K562 (cell line): Measurements from ENCODE around the gene PLAC8L1. TPM values are rescaled to one million over a fixed set of nuclear protein-coding genes. Genes with fewer than 3 reads are reported as not detected.

Experiments
- ATAC-seq: fragments of 200-7000 bp; cut with Tn5 transposase; 3 replicates; pipeline ENCODE4 v1.9.1; 2020; ENCODE audit warnings: moderate library complexity
- BruUV-seq: library from RNA; stranded (reverse); fragments of 400-500 nt; replicated peaks from 2 replicates; lab custom pipeline; 2021; lab: Mats Ljungman, UMichigan
- CTCF ChIA-PET: fragments of 300-600 bp; formaldehyde crosslinking; extraction: SDS; loops from one replicate; lab custom pipeline; 2021; ENCODE audit warnings: low intra/inter-chr PET ratio; lab: Yijun Ruan, JAX
- POLR2A ChIA-PET: fragments of 300-600, 350-650 bp; sonication (Branson Sonifier 250); formaldehyde crosslinking; extraction: SDS; loops from one replicate; lab custom pipeline; 2021; ENCODE audit warnings: antibody characterized with exemption, inconsistent platforms; lab: Yijun Ruan, JAX
- DNase-seq, 4 experiments: peaks; one replicate each; pipeline versions ENCODE4 v3.0.0 to v3.0.0-alpha.2; 2011 to 2018; ENCODE audit warnings: low spot score in 3 of 4, mixed read lengths in 3 of 4; ENCODE audit errors: extremely low read depth in 1 of 4
- FAIRE-seq: peaks from 2 replicates; lab custom pipeline; 2011; peaks lifted over from hg19 to GRCh38; lab: Jason Lieb, UNC
- H2AFZ ChIP-seq: 2 replicates; pipeline ENCODE4 v1.6.0; 2011; ENCODE audit warnings: low read depth, low read length, control low read depth, inconsistent platforms
- H3K27ac ChIP-seq: fragments of 200-600 bp; 3 replicates; pipeline ENCODE4 v1.8.0; 2011; ENCODE audit warnings: low read depth, mild to moderate bottlenecking, control low read depth, inconsistent platforms, low read length, moderate library complexity, mixed read lengths; ENCODE audit errors: extremely low read depth
- H3K27me3 ChIP-seq, 2 experiments: fragments of 300-600 bp in 1 of 2; 2 replicates in 1 of 2; 3 replicates in 1 of 2; pipeline versions ENCODE4 v1.6.0 to v1.8.0; 2011; ENCODE audit warnings: inconsistent platforms in 2 of 2, low read length in 2 of 2, mild to moderate bottlenecking in 1 of 2, mixed read lengths in 1 of 2, moderate library complexity in 1 of 2; ENCODE audit not compliant: control insufficient read depth in 2 of 2, insufficient read depth in 2 of 2
- H3K36me3 ChIP-seq: fragments of 300-600 bp; 3 replicates; pipeline ENCODE4 v1.8.0; 2011; ENCODE audit warnings: mild to moderate bottlenecking, low read length, inconsistent platforms; ENCODE audit not compliant: control insufficient read depth, insufficient read depth
- H3K4me1 ChIP-seq, 2 experiments: fragments of 200-600 bp in 1 of 2; replicated peaks in 1 of 2; 2 replicates in 1 of 2; 3 replicates in 1 of 2; pipeline versions ENCODE4 v1.5.1 to v1.8.0; 2011; ENCODE audit warnings: inconsistent platforms in 2 of 2, low read length in 2 of 2, mild to moderate bottlenecking in 1 of 2, mixed read lengths in 1 of 2, moderate library complexity in 1 of 2; ENCODE audit not compliant: control insufficient read depth in 2 of 2, insufficient read depth in 2 of 2
- H3K4me2 ChIP-seq: 2 replicates; pipeline ENCODE4 v1.6.1; 2011; ENCODE audit warnings: low read length, control low read depth, inconsistent platforms, mixed read lengths; ENCODE audit not compliant: insufficient read depth
- H3K4me3 ChIP-seq: fragments of 200-600 bp; sonication (generic), shearing (Covaris generic); 2 replicates; pipeline ENCODE4 v1.5.1; 2016; ENCODE audit warnings: control low read depth, inconsistent platforms
- H3K79me2 ChIP-seq: fragments of 200-600 bp; 3 replicates; pipeline ENCODE4 v1.8.0; 2011; ENCODE audit warnings: low read length, inconsistent platforms; ENCODE audit not compliant: control insufficient read depth, insufficient read depth
- H3K9ac ChIP-seq, 2 experiments: 2 replicates each; pipeline versions ENCODE4 v1.6.0 to v1.6.1; 2011; ENCODE audit warnings: low read depth in 2 of 2, low read length in 2 of 2, control low read depth in 1 of 2, inconsistent platforms in 1 of 2, mild to moderate bottlenecking in 1 of 2, mixed read lengths in 1 of 2; ENCODE audit not compliant: insufficient read depth in 1 of 2
- H3K9me1 ChIP-seq: one replicate; pipeline ENCODE4 v1.6.0; 2011; ENCODE audit warnings: inconsistent platforms, mild to moderate bottlenecking, low read length, moderate library complexity; ENCODE audit not compliant: control insufficient read depth, insufficient read depth
- H3K9me3 ChIP-seq: replicated peaks from 2 replicates; pipeline ENCODE4 v1.5.1; 2011; ENCODE audit warnings: low read depth, low read length, inconsistent platforms; ENCODE audit not compliant: control insufficient read depth, insufficient read depth
- H4K20me1 ChIP-seq: replicated peaks from 2 replicates; pipeline ENCODE4 v1.6.1; 2011; ENCODE audit warnings: low read length, inconsistent platforms, mixed read lengths; ENCODE audit not compliant: control insufficient read depth, insufficient read depth
- ARID1B ChIP-seq: fragments of 450-650 bp; IDR thresholded peaks from 2 replicates; pipeline ENCODE4 v1.6.1; 2016; ENCODE audit warnings: antibody characterized with exemption, mild to moderate bottlenecking, inconsistent platforms
- BDP1 ChIP-seq: IDR thresholded peaks from 3 replicates; pipeline ENCODE4 v1.6.1; 2011; ENCODE audit not compliant: insufficient read length, insufficient read depth
- CC2D1A ChIP-seq: fragments of 450-650 bp; IDR thresholded peaks from 2 replicates; pipeline ENCODE4 v1.6.1; 2017; ENCODE audit warnings: mild to moderate bottlenecking
- ETV6 ChIP-seq, 3 experiments: fragments of 150-350 bp in 1 of 3; sonication (generic) in 1 of 3; formaldehyde crosslinking in 1 of 3; IDR thresholded peaks; 2 replicates each; pipeline versions ENCODE4 v1.6.1 to v1.8.0; 2014 to 2022; ENCODE audit warnings: borderline replicate concordance in 2 of 3, low read depth in 2 of 3, antibody characterized with exemption in 1 of 3, low read length in 1 of 3, mild to moderate bottlenecking in 1 of 3, missing genetic modification reagents in 1 of 3
- GMEB1 ChIP-seq: fragments of 250-450 bp; sonication (Bioruptor Pico); IDR thresholded peaks from 2 replicates; pipeline ENCODE4 v1.4.0; 2020; ENCODE audit warnings: mild to moderate bottlenecking
- HES1 ChIP-seq: fragments of 450-650 bp; IDR thresholded peaks from 2 replicates; pipeline ENCODE4 v1.6.1; 2016; ENCODE audit warnings: low read depth, mild to moderate bottlenecking, moderate library complexity
- KHSRP ChIP-seq: fragments of 450-650 bp; IDR thresholded peaks from 2 replicates; pipeline ENCODE4 v1.6.1; 2017
- RBBP5 ChIP-seq: fragments of 200-600 bp; sonication (generic); IDR thresholded peaks from 2 replicates; pipeline ENCODE4 v1.6.1; 2012; ENCODE audit warnings: borderline replicate concordance, mild to moderate bottlenecking, low read length, control low read depth, inconsistent platforms; ENCODE audit not compliant: insufficient read depth, poor library complexity, severe bottlenecking
- SAP30 ChIP-seq: fragments of 200-600 bp; sonication (generic); IDR thresholded peaks from 2 replicates; pipeline ENCODE4 v1.6.1; 2012; ENCODE audit warnings: borderline replicate concordance, low read depth, mild to moderate bottlenecking, moderate library complexity, low read length, control low read depth, inconsistent platforms; ENCODE audit not compliant: insufficient read depth, poor library complexity, severe bottlenecking
- SIRT6 ChIP-seq: IDR thresholded peaks from one replicate; pipeline ENCODE4 v1.6.1; 2012; ENCODE audit warnings: low read depth, mild to moderate bottlenecking, control low read depth, inconsistent platforms, low read length, moderate library complexity
- SMC3 ChIP-seq: conservative IDR thresholded peaks from 2 replicates; pipeline ENCODE4 v1.6.1; 2011; ENCODE audit warnings: low read depth, low read length, improper control_type of control experiment; ENCODE audit not compliant: insufficient read depth
- SPI1 ChIP-seq: IDR thresholded peaks from 2 replicates; pipeline ENCODE4 v1.6.1; 2011; ENCODE audit warnings: low read depth, low read length, control low read depth, borderline replicate concordance
- TBL1XR1 ChIP-seq, 2 experiments: IDR thresholded peaks; 2 replicates each; pipeline ENCODE4 v1.6.1; 2012; ENCODE audit warnings: improper control_type of control experiment in 2 of 2, low read length in 2 of 2, mild to moderate bottlenecking in 1 of 2
- TGIF2 ChIP-seq: sonication (generic); formaldehyde crosslinking; IDR thresholded peaks from 2 replicates; pipeline ENCODE4 v1.8.1; 2022; ENCODE audit warnings: mild to moderate bottlenecking, missing genetic modification reagents, moderate library complexity
- ZFP36 ChIP-seq: fragments of 150-350 bp; IDR thresholded peaks from 2 replicates; pipeline ENCODE4 v1.6.1; 2018; ENCODE audit warnings: low read length, low read depth; ENCODE audit not compliant: partially characterized antibody
- ZNF175 ChIP-seq: fragments of 200-800 bp; sonication (Bioruptor generic); IDR thresholded peaks from 2 replicates; pipeline ENCODE4 v1.6.1; 2016; ENCODE audit warnings: low read depth, mild to moderate bottlenecking, missing genetic modification characterization, missing compliant biosample characterization
- ZNF778 ChIP-seq: fragments of 450-650 bp; formaldehyde crosslinking; IDR thresholded peaks from 2 replicates; pipeline ENCODE4 v1.4.0; 2020; ENCODE audit warnings: mild to moderate bottlenecking, moderate library complexity
- WGBS: fragments of 100-300 bp; shearing (Covaris generic); methylation state at CpG from one replicate; pipeline ENCODE4 v1.1.6; 2016; ENCODE audit warnings: low coverage, mixed read lengths; ENCODE audit not compliant: insufficient coverage; ENCODE audit errors: missing lambda C conversion rate; 5-methylcytosine and 5-hydroxymethylcytosine counted together
- in situ Hi-C: fragments of 300-500 bp; cut with MboI; formaldehyde crosslinking; loops from 4 replicates; pipeline ENCODE4 v1.15.0; 2018; ENCODE audit warnings: inconsistent platforms, mixed read lengths
- intact Hi-C: fragments of 100-400 bp; cut with micrococcal nuclease; formaldehyde crosslinking; loops from 2 replicates; pipeline ENCODE4 v1.14.2; 2022
- polyA plus RNA-seq, 8 experiments: library from polyadenylated mRNA; depleted of rRNA in 4 of 8; stranded (reverse) in 5 of 8; unstranded in 3 of 8; fragments of >200 nt; fragmentation: Nextera tagmentation in 2 of 8; fragmentation: Illumina TruSeq in 1 of 8; extraction: Ambion mirVana in 2 of 8; extraction: Trizol in 1 of 8; gene quantifications; 2 replicates each; pipeline versions ENCODE4 v1.2.1 to v1.2.3, GENCODE V29; 2011 to 2014; ENCODE audit warnings: inconsistent platforms in 1 of 8, missing spikeins in 1 of 8
- total RNA-seq, 7 experiments: library from RNA; depleted of rRNA in 6 of 7; stranded (reverse); fragments of >200 nt in 6 of 7; fragmentation: Illumina TruSeq in 2 of 7; extraction: Trizol in 2 of 7; gene quantifications; 2 replicates each; pipeline versions ENCODE4 v1.2.1 to v1.2.3, GENCODE V29; 2011 to 2021; ENCODE audit warnings: low replicate concordance in 1 of 7

The PLAC8L1 gene
- total and polyA plus RNA-seq, 9 of the 15 experiments (the other 6 are each of a cell fraction or from before 2014, with no cell fraction given): 0.10 to 0.43 (median 0.26) TPM; not detected in 3

DNA sequence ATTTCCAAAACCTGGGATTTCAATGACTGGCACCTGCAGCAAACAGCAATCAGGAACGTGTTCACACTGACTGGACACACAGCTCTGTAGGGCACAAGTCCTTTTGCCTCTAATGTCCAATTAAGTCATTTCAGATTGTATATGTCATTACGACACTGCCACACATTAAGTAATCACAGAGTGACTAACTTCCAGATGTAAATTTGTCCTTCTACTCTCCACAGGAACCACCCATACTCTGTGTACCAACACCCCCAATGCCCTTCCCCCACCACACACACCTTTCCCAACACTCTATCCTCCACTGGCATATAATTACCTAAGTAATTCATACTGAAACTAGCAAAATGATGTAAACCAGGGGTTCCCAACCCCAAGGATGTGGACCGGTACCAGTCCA is 46.6 kb upstream of the PLAC8L1 start:
- Histone ChIP-seq H3K79me2 (no peaks in the 10 kb centered on the region; the same call in 2 of the 3 replicates), H3K27me3 (no peaks in the 10 kb centered on the region), H4K20me1 (no peaks in the 10 kb centered on the region), H3K4me3 (no peak overlapping the region), H3K4me2 (no peak overlapping the region), H2AFZ (no peak overlapping the region), H3K36me3 (peaks cover 90% of the 10 kb centered on the region), H3K9ac (no peak overlapping the region), H3K9me3 (no peaks in the 10 kb centered on the region), H3K9me1 (no peaks in the 10 kb centered on the region), H3K4me1 (no peaks in the 10 kb centered on the region), H3K27ac (no peak overlapping the region)
- intact Hi-C loops (no loop called here), in situ Hi-C loops (no loop called here)
- no TSS peak for BruUV-seq
- DNase-seq (no peak), FAIRE-seq (no peak), ATAC-seq (no peak)
- POLR2A ChIA-PET: no interaction called here
- TF ChIP-seq SIRT6: no peak
- TF ChIP-seq GMEB1 (CRISPR knock-in tag): no peak
- TF ChIP-seq SMC3: no peak
- TF ChIP-seq ZNF778 (CRISPR knock-in tag): no peak
- no peak for TF ChIP-seq ZNF175 (CRISPR knock-in tag)
- TF ChIP-seq CC2D1A: no peak
- no peak for TF ChIP-seq ARID1B
- TF ChIP-seq TGIF2: no peak
- TF ChIP-seq HES1: no peak
- no peak for TF ChIP-seq SAP30
- TF ChIP-seq BDP1: no peak
- TF ChIP-seq ETV6 (IDR thresholded peaks at IDR 0.05; ENCODE audit: borderline replicate concordance in 1 of 2, low read depth in 2 of 2, low read length in 1 of 2): no peak
- no peak for TF ChIP-seq ETV6 (CRISPR knock-in tag; IDR thresholded peaks at IDR 0.05; ENCODE audit: borderline replicate concordance)
- TF ChIP-seq KHSRP: no peak
- no peak for TF ChIP-seq SPI1
- TF ChIP-seq RBBP5: no peak
- TF ChIP-seq ZFP36: no peak
- TF ChIP-seq TBL1XR1 (IDR thresholded peaks at IDR 0.05; ENCODE audit: low read length in 2 of 2): no peak
- CTCF ChIA-PET: no interaction called here
- 70% methylated on average over 3 of the region's 3 CpGs for WGBS
